GM19240 (cell line): ENCODE data around the gene PLEKHO1.
"Not testable (repeated sequence)": the region's sequence is repeated elsewhere in the genome, so short reads cannot be mapped to it uniquely, and the experiment has no call there.

Source experiments
- DNase-seq: peaks from one replicate; pipeline ENCODE4 v3.0.0; 2011; ENCODE audit warnings: low spot score; ENCODE audit not compliant: insufficient read length

Gene PLEKHO1

GRCh38 chr1:150149271-150150132 lies at the start of gene PLEKHO1:
Gene PLEKHO1 (plus strand): TSS chr1:150149916. CDS start chr1:150150258, 342 bp downstream.
- peak; percentile 58 for DNase-seq

- DNase-seq: no peak
These were observed 46.7 kb upstream of the PLEKHO1 start for GRCh38 chr1:150102986-150103385.

GRCh38 chr1:150106341-150106740 lies 43.4 kb upstream of the PLEKHO1 start:
- DNase-seq: no peak

GRCh38 chr1:150109586-150109985 lies 40.1 kb upstream of the PLEKHO1 start:
- DNase-seq: no peak

GRCh38 chr1:150110116-150110515 lies 39.6 kb upstream of the PLEKHO1 start:
- DNase-seq: no peak

GRCh38 chr1:150111670-150112069 lies 38.0 kb upstream of the PLEKHO1 start:
- no peak for DNase-seq

- no peak for DNase-seq
These were observed 34.6 kb upstream of the PLEKHO1 start for GRCh38 chr1:150115121-150115520.

GRCh38 chr1:150118716-150119115 lies 31.0 kb upstream of the PLEKHO1 start:
- DNase-seq: no peak

- no peak for DNase-seq
These were observed 28.4 kb upstream of the PLEKHO1 start for GRCh38 chr1:150121236-150121862.

- no peak for DNase-seq
These were observed 22.9 kb upstream of the PLEKHO1 start for GRCh38 chr1:150126811-150127210.

- no peak for DNase-seq
These were observed 22.3 kb upstream of the PLEKHO1 start for GRCh38 chr1:150127464-150127863.

- no peak for DNase-seq
These were observed 21.8 kb upstream of the PLEKHO1 start for GRCh38 chr1:150127868-150128267.

- no peak for DNase-seq
These were observed 17.3 kb upstream of the PLEKHO1 start for GRCh38 chr1:150132372-150132771.

GRCh38 chr1:150134537-150134936 lies 15.2 kb upstream of the PLEKHO1 start:
- no peak for DNase-seq

GRCh38 chr1:150135400-150135799 lies 14.3 kb upstream of the PLEKHO1 start:
- DNase-seq: not testable (repeated sequence)

- no peak for DNase-seq
These were observed 11.7 kb upstream of the PLEKHO1 start for GRCh38 chr1:150138044-150138443.

- no peak for DNase-seq
These were observed 8.3 kb upstream of the PLEKHO1 start for GRCh38 chr1:150141452-150141851.

GRCh38 chr1:150142083-150142482 lies 7.6 kb upstream of the PLEKHO1 start:
- no peak for DNase-seq

GRCh38 chr1:150144606-150145005 lies 5.1 kb upstream of the PLEKHO1 start:
- no peak for DNase-seq

GRCh38 chr1:150146016-150146415 lies 3.7 kb upstream of the PLEKHO1 start:
- not testable (repeated sequence) for DNase-seq

GRCh38 chr1:150146849-150147542 lies 2.7 kb upstream of the PLEKHO1 start:
- no peak for DNase-seq

- DNase-seq: no peak
These were observed 862 bp upstream of the PLEKHO1 start for GRCh38 chr1:150148837-150149270.
